ENCODE results near the gene WDR17. TPM values are rescaled to one million over a fixed set of nuclear protein-coding genes. Genes with fewer than 3 reads are reported as not detected.

The WDR17 gene
- total and polyA plus RNA-seq, 2 donors (not counting 1 experiment from before 2014, with no cell fraction given): 2.1 to 7.1 TPM

DNA sequence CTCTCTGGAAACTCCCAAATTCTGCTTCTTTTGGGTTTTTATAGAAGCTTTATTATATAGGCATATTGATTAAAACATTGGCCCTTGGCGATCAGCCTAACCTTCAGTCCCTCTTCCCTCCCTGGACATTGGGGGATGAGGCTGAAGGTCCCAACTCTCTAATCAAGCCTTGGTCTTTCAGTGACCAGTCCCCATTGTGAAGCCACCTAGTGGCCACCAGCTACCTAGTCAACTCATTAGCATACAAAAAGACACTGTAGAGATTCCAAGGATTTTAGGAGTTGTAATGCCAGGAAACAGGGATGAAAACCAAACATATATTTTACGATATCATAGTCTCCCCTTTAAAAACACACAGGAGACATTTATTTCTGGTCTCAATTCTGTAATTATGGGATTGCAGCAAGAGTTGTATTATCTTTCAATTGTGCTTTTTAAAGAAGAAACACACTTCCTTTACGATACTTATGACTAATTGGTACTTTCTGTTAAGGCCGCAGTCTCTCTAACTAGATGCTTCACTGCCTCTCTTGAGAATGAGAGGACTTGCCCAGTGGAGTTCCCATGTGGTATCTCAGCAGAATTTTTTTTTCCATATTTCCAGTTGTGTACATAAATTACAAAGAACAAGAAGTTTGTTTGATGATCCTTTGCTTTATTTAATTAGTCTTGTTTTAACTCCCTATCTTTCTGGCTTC is 58.2 kb downstream of the WDR17 start:
- Histone ChIP-seq H3K36me3 (replicated peaks in 1 of 2; ENCODE audit: control extremely low read depth in 1 of 2, control insufficient read depth in 1 of 2, extremely low read depth in 1 of 2, insufficient read depth in 2 of 2, low read length in 1 of 2) (no peaks in the 10 kb centered on the region), H3K4me3 (ENCODE audit: control extremely low read depth in 1 of 5, extremely low read depth in 1 of 5, insufficient read depth in 1 of 5, low read depth in 2 of 5, low read length in 4 of 5) (no peak overlapping the region), H3K4me2 (replicated peaks; ENCODE audit: low read depth, low read length, poor library complexity, severe bottlenecking) (no peak overlapping the region), H2AFZ (ENCODE audit: insufficient read depth, low read depth, low read length, poor library complexity, severe bottlenecking) (no peak overlapping the region), H3K9me3 (ENCODE audit: control extremely low read depth in 1 of 3, control insufficient read depth in 2 of 3, insufficient read depth in 1 of 3, low read length in 2 of 3) (no peaks in the 10 kb centered on the region), H4K20me1 (ENCODE audit: control insufficient read depth, insufficient read depth, low read length, poor library complexity, severe bottlenecking) (no peaks in the 10 kb centered on the region), H3K27me3 (replicated peaks in 1 of 4; ENCODE audit: control extremely low read depth in 1 of 4, control insufficient read depth in 3 of 4, insufficient read depth in 4 of 4, low read length in 3 of 4) (no peaks in the 10 kb centered on the region), H3K9ac (ENCODE audit: low read length) (no peak overlapping the region), H3K27ac (ENCODE audit: low read length in 2 of 2) (no peak overlapping the region), H3K4me1 (ENCODE audit: control insufficient read depth in 2 of 2, insufficient read depth in 2 of 2, low read length in 2 of 2) (no peaks in the 10 kb centered on the region), H3K79me2 (ENCODE audit: control insufficient read depth, insufficient read depth, low read length) (no peaks in the 10 kb centered on the region)
- no peak for TF ChIP-seq EZH2 (IDR thresholded peaks at IDR 0.05; ENCODE audit: borderline replicate concordance, insufficient read depth, low read depth, low read length, poor library complexity, severe bottlenecking)
- TF ChIP-seq, protein P1, sequence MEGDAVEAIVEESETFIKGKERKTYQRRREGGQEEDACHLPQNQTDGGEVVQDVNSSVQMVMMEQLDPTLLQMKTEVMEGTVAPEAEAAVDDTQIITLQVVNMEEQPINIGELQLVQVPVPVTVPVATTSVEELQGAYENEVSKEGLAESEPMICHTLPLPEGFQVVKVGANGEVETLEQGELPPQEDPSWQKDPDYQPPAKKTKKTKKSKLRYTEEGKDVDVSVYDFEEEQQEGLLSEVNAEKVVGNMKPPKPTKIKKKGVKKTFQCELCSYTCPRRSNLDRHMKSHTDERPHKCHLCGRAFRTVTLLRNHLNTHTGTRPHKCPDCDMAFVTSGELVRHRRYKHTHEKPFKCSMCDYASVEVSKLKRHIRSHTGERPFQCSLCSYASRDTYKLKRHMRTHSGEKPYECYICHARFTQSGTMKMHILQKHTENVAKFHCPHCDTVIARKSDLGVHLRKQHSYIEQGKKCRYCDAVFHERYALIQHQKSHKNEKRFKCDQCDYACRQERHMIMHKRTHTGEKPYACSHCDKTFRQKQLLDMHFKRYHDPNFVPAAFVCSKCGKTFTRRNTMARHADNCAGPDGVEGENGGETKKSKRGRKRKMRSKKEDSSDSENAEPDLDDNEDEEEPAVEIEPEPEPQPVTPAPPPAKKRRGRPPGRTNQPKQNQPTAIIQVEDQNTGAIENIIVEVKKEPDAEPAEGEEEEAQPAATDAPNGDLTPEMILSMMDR (IDR thresholded peaks at IDR 0.05): peak; percentile 53
- Mint-ChIP-seq H3K27me3 (no peaks in the 10 kb centered on the region), H3K27ac (no peak overlapping the region), H3K9me3 (ENCODE audit: insufficient read depth) (no peaks in the 10 kb centered on the region), H3K4me1 (peaks cover 9% of the 10 kb centered on the region), H3K4me3 (peak overlapping the region; percentile 11)
- ATAC-seq (ENCODE audit: low read depth) (peak; percentile 87), DNase-seq (peak; percentile 29)
- CTCF ChIA-PET: interaction anchor here (0.6 to 1.6 kb wide), 7 partner anchors 47 to 176 kb away, joined by 3 to 6 read pairs (median 4); partner anchors contain the start of gene WDR17
- POLR2A ChIA-PET: no interaction called here
- no CpG with 5 or more reads among the region's 4 CpGs for WGBS (ENCODE audit: insufficient coverage)
- intact Hi-C loops (cut with micrococcal nuclease): loop anchor here (5.0 kb wide), 1 partner anchor 57 kb away; the partner anchor contains the start of gene WDR17

GRCh38 chr4:176125063-176125462 is 59.4 kb downstream of the WDR17 start:
- Mint-ChIP-seq H3K4me1 (peaks cover 9% of the 10 kb centered on the region), H3K27ac (no peak overlapping the region), H3K27me3 (no peaks in the 10 kb centered on the region), H3K9me3 (ENCODE audit: insufficient read depth) (no peaks in the 10 kb centered on the region), H3K4me3 (no peak overlapping the region)
- no peak for DNase-seq
- Histone ChIP-seq H3K4me3 (ENCODE audit: control extremely low read depth in 1 of 5, extremely low read depth in 1 of 5, insufficient read depth in 1 of 5, low read depth in 2 of 5, low read length in 4 of 5) (no peak overlapping the region), H3K27me3 (replicated peaks in 1 of 4; ENCODE audit: control extremely low read depth in 1 of 4, control insufficient read depth in 3 of 4, insufficient read depth in 4 of 4, low read length in 3 of 4) (no peaks in the 10 kb centered on the region), H3K9ac (ENCODE audit: low read length) (no peak overlapping the region), H2AFZ (ENCODE audit: insufficient read depth, low read depth, low read length, poor library complexity, severe bottlenecking) (no peak overlapping the region), H3K4me1 (ENCODE audit: control insufficient read depth in 2 of 2, insufficient read depth in 2 of 2, low read length in 2 of 2) (no peaks in the 10 kb centered on the region), H3K36me3 (replicated peaks in 1 of 2; ENCODE audit: control extremely low read depth in 1 of 2, control insufficient read depth in 1 of 2, extremely low read depth in 1 of 2, insufficient read depth in 2 of 2, low read length in 1 of 2) (no peaks in the 10 kb centered on the region), H3K79me2 (ENCODE audit: control insufficient read depth, insufficient read depth, low read length) (no peaks in the 10 kb centered on the region), H4K20me1 (ENCODE audit: control insufficient read depth, insufficient read depth, low read length, poor library complexity, severe bottlenecking) (no peaks in the 10 kb centered on the region), H3K9me3 (ENCODE audit: control extremely low read depth in 1 of 3, control insufficient read depth in 2 of 3, insufficient read depth in 1 of 3, low read length in 2 of 3) (no peaks in the 10 kb centered on the region), H3K4me2 (replicated peaks; ENCODE audit: low read depth, low read length, poor library complexity, severe bottlenecking) (no peak overlapping the region), H3K27ac (ENCODE audit: low read length in 2 of 2) (no peak overlapping the region)
- intact Hi-C loops (cut with micrococcal nuclease): no loop called here
- no peak for ATAC-seq (ENCODE audit: low read depth)
- ChIA-PET CTCF (no interaction called here), POLR2A (no interaction called here)
- no peak for TF ChIP-seq EZH2 (IDR thresholded peaks at IDR 0.05; ENCODE audit: borderline replicate concordance, insufficient read depth, low read depth, low read length, poor library complexity, severe bottlenecking)
- TF ChIP-seq, protein P1 (IDR thresholded peaks at IDR 0.05): no peak
- WGBS (ENCODE audit: insufficient coverage): no CpG with 5 or more reads among the region's 4 CpGs

Measured in B cell (primary cell).